ENCODE measurements around the gene KHK.

The KHK gene

GRCh38 chr2:27123302-27124150 is 37.0 kb downstream of the KHK start, which contains the start of gene ABHD1:
Gene ABHD1, plus strand, starts transcription at chr2:27123815. Its CDS starts 134 bp downstream, at chr2:27123949.
- no peak within 1 kb of the TSS for H3K27ac ChIP-seq (ENCODE audit: low read depth, low read length)
- H3K4me1 ChIP-seq (ENCODE audit: control insufficient read depth, insufficient read depth, low read length) = peaks cover 6% of the 10 kb centered on the region; the same call in 1 of the 2 replicates
- H3K9me3 ChIP-seq (ENCODE audit: control insufficient read depth, insufficient read depth, low read length) = no peaks in the 10 kb centered on the region
- H3K36me3 ChIP-seq (ENCODE audit: control insufficient read depth, insufficient read depth, low read length) = no peaks in the 10 kb centered on the region
- peak within 1 kb of the TSS; percentile 72 for H3K4me3 ChIP-seq (ENCODE audit: low read depth, low read length)
- peaks cover 59% of the 10 kb centered on the region for H3K27me3 ChIP-seq (ENCODE audit: control insufficient read depth, insufficient read depth, low read length)
- H3K9ac ChIP-seq (ENCODE audit: low read depth, low read length) = peak within 1 kb of the TSS; percentile 3; the same call in 1 of the 2 replicates

GRCh38 chr2:27125104-27125503 is 38.5 kb downstream of the KHK start:
- Histone ChIP-seq H3K9ac (ENCODE audit: low read depth, low read length) (no peak overlapping the region), H3K27ac (ENCODE audit: low read depth, low read length) (no peak overlapping the region), H3K4me3 (ENCODE audit: low read depth, low read length) (no peak overlapping the region), H3K9me3 (ENCODE audit: control insufficient read depth, insufficient read depth, low read length) (no peaks in the 10 kb centered on the region), H3K4me1 (ENCODE audit: control insufficient read depth, insufficient read depth, low read length) (peaks cover 6% of the 10 kb centered on the region; the same call in 1 of the 2 replicates), H3K27me3 (ENCODE audit: control insufficient read depth, insufficient read depth, low read length) (peaks cover 43% of the 10 kb centered on the region), H3K36me3 (ENCODE audit: control insufficient read depth, insufficient read depth, low read length) (peaks cover 8% of the 10 kb centered on the region)

GRCh38 chr2:27126252-27126710 is 39.7 kb downstream of the KHK start:
- peaks cover 31% of the 10 kb centered on the region for H3K27me3 ChIP-seq (ENCODE audit: control insufficient read depth, insufficient read depth, low read length)
- no peak overlapping the region for H3K9ac ChIP-seq (ENCODE audit: low read depth, low read length)
- H3K4me3 ChIP-seq (ENCODE audit: low read depth, low read length) = no peak overlapping the region
- H3K9me3 ChIP-seq (ENCODE audit: control insufficient read depth, insufficient read depth, low read length) = no peaks in the 10 kb centered on the region
- peaks cover 6% of the 10 kb centered on the region; the same call in 1 of the 2 replicates for H3K4me1 ChIP-seq (ENCODE audit: control insufficient read depth, insufficient read depth, low read length)
- H3K36me3 ChIP-seq (ENCODE audit: control insufficient read depth, insufficient read depth, low read length) = peaks cover 20% of the 10 kb centered on the region
- H3K27ac ChIP-seq (ENCODE audit: low read depth, low read length) = no peak overlapping the region

- peaks cover 38% of the 10 kb centered on the region for H3K36me3 ChIP-seq (ENCODE audit: control insufficient read depth, insufficient read depth, low read length)
- H3K4me1 ChIP-seq (ENCODE audit: control insufficient read depth, insufficient read depth, low read length) = peaks cover 6% of the 10 kb centered on the region; the same call in 1 of the 2 replicates
These were observed 41.5 kb downstream of the KHK start for GRCh38 chr2:27127883-27128667.

GRCh38 chr2:27128668-27129571 is 42.3 kb downstream of the KHK start:
- Histone ChIP-seq H3K27me3 (ENCODE audit: control insufficient read depth, insufficient read depth, low read length) (peaks cover 7% of the 10 kb centered on the region), H3K36me3 (ENCODE audit: control insufficient read depth, insufficient read depth, low read length) (peaks cover 39% of the 10 kb centered on the region), H3K4me1 (ENCODE audit: control insufficient read depth, insufficient read depth, low read length) (peaks cover 9% of the 10 kb centered on the region; the same call in 1 of the 2 replicates)

More at GRCh38 chr2:27127883-27128667, 41.5 kb downstream of the KHK start:
- no peak overlapping the region for H3K9ac ChIP-seq (ENCODE audit: low read depth, low read length)
- H3K27me3 ChIP-seq (ENCODE audit: control insufficient read depth, insufficient read depth, low read length) = peaks cover 13% of the 10 kb centered on the region
- no peaks in the 10 kb centered on the region for H3K9me3 ChIP-seq (ENCODE audit: control insufficient read depth, insufficient read depth, low read length)
- no peak overlapping the region for H3K27ac ChIP-seq (ENCODE audit: low read depth, low read length)
- no peak overlapping the region for H3K4me3 ChIP-seq (ENCODE audit: low read depth, low read length)

GRCh38 chr2:27130396-27130795 is 43.8 kb downstream of the KHK start:
- no peak overlapping the region for H3K27ac ChIP-seq (ENCODE audit: low read depth, low read length)
- H3K4me3 ChIP-seq (ENCODE audit: low read depth, low read length) = no peak overlapping the region
- no peaks in the 10 kb centered on the region for H3K27me3 ChIP-seq (ENCODE audit: control insufficient read depth, insufficient read depth, low read length)
- H3K36me3 ChIP-seq (ENCODE audit: control insufficient read depth, insufficient read depth, low read length) = peaks cover 39% of the 10 kb centered on the region
- H3K4me1 ChIP-seq (ENCODE audit: control insufficient read depth, insufficient read depth, low read length) = peaks cover 5% of the 10 kb centered on the region; the same call in 1 of the 2 replicates
- H3K9ac ChIP-seq (ENCODE audit: low read depth, low read length) = no peak overlapping the region
- H3K9me3 ChIP-seq (ENCODE audit: control insufficient read depth, insufficient read depth, low read length) = no peaks in the 10 kb centered on the region

More at GRCh38 chr2:27128668-27129571, 42.3 kb downstream of the KHK start:
- no peak overlapping the region for H3K27ac ChIP-seq (ENCODE audit: low read depth, low read length)
- no peak overlapping the region for H3K4me3 ChIP-seq (ENCODE audit: low read depth, low read length)
- no peaks in the 10 kb centered on the region for H3K9me3 ChIP-seq (ENCODE audit: control insufficient read depth, insufficient read depth, low read length)
- H3K9ac ChIP-seq (ENCODE audit: low read depth, low read length) = no peak overlapping the region

GRCh38 chr2:27131429-27131828 is 44.9 kb downstream of the KHK start:
- H3K4me3 ChIP-seq (ENCODE audit: low read depth, low read length) = no peak overlapping the region
- H3K27ac ChIP-seq (ENCODE audit: low read depth, low read length) = no peak overlapping the region
- H3K4me1 ChIP-seq (ENCODE audit: control insufficient read depth, insufficient read depth, low read length) = peaks cover 5% of the 10 kb centered on the region; the same call in 1 of the 2 replicates
- no peak overlapping the region for H3K9ac ChIP-seq (ENCODE audit: low read depth, low read length)
- no peaks in the 10 kb centered on the region for H3K27me3 ChIP-seq (ENCODE audit: control insufficient read depth, insufficient read depth, low read length)
- no peaks in the 10 kb centered on the region for H3K9me3 ChIP-seq (ENCODE audit: control insufficient read depth, insufficient read depth, low read length)
- peaks cover 39% of the 10 kb centered on the region for H3K36me3 ChIP-seq (ENCODE audit: control insufficient read depth, insufficient read depth, low read length)

- H3K36me3 ChIP-seq (ENCODE audit: control insufficient read depth, insufficient read depth, low read length) = peaks cover 39% of the 10 kb centered on the region
These were observed 46.8 kb downstream of the KHK start for GRCh38 chr2:27133195-27133875.

GRCh38 chr2:27133905-27134780 is 47.6 kb downstream of the KHK start, which contains the start of gene PREB:
Gene PREB, minus strand, starts transcription at chr2:27134636. Its CDS starts 215 bp downstream, at chr2:27134421.
- H3K36me3 ChIP-seq (ENCODE audit: control insufficient read depth, insufficient read depth, low read length) = peaks cover 39% of the 10 kb centered on the region
- H3K4me3 ChIP-seq (ENCODE audit: low read depth, low read length) = peak within 1 kb of the TSS; percentile 97
- peak within 1 kb of the TSS; percentile 74 for H3K9ac ChIP-seq (ENCODE audit: low read depth, low read length)
- peak within 1 kb of the TSS; percentile 81 for H3K27ac ChIP-seq (ENCODE audit: low read depth, low read length)
- no peaks in the 10 kb centered on the region for H3K9me3 ChIP-seq (ENCODE audit: control insufficient read depth, insufficient read depth, low read length)
- H3K4me1 ChIP-seq (ENCODE audit: control insufficient read depth, insufficient read depth, low read length) = peaks cover 5% of the 10 kb centered on the region; the same call in 1 of the 2 replicates
- no peaks in the 10 kb centered on the region for H3K27me3 ChIP-seq (ENCODE audit: control insufficient read depth, insufficient read depth, low read length)

More at GRCh38 chr2:27133195-27133875, 46.8 kb downstream of the KHK start:
- peak overlapping the region; percentile 97 for H3K4me3 ChIP-seq (ENCODE audit: low read depth, low read length)
- H3K27me3 ChIP-seq (ENCODE audit: control insufficient read depth, insufficient read depth, low read length) = no peaks in the 10 kb centered on the region
- 0 out of 2 replicates have a peak overlapping the region, but pooled peaks have one; percentile 30 for H3K9ac ChIP-seq (ENCODE audit: low read depth, low read length)
- no peak overlapping the region for H3K27ac ChIP-seq (ENCODE audit: low read depth, low read length)
- no peaks in the 10 kb centered on the region for H3K9me3 ChIP-seq (ENCODE audit: control insufficient read depth, insufficient read depth, low read length)
- H3K4me1 ChIP-seq (ENCODE audit: control insufficient read depth, insufficient read depth, low read length) = peaks cover 5% of the 10 kb centered on the region; the same call in 1 of the 2 replicates
